ENCODE measurements around the gene PIEZO2.

DNA sequence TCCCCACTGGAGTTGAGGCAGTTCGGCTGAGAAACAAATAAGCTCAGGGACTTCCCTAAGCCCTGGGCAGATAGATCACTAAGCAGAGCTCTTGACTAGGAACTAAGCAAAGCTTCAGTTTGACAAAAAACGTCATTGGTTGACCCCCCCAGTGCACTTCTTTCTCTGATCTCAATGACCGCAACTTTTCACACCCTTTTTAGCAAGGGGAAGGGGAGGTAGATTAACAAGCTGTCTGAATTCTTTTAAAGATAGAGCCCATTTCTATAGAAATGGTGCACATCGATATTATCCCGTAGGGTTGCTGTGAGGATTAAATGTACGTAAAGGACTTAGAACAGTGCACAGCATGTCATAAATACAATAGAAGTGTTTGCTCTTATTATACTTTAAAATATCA lies 42.5 kb downstream of the PIEZO2 start:
- TF ChIP-seq, protein P1, sequence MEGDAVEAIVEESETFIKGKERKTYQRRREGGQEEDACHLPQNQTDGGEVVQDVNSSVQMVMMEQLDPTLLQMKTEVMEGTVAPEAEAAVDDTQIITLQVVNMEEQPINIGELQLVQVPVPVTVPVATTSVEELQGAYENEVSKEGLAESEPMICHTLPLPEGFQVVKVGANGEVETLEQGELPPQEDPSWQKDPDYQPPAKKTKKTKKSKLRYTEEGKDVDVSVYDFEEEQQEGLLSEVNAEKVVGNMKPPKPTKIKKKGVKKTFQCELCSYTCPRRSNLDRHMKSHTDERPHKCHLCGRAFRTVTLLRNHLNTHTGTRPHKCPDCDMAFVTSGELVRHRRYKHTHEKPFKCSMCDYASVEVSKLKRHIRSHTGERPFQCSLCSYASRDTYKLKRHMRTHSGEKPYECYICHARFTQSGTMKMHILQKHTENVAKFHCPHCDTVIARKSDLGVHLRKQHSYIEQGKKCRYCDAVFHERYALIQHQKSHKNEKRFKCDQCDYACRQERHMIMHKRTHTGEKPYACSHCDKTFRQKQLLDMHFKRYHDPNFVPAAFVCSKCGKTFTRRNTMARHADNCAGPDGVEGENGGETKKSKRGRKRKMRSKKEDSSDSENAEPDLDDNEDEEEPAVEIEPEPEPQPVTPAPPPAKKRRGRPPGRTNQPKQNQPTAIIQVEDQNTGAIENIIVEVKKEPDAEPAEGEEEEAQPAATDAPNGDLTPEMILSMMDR (conservative IDR thresholded peaks at IDR 0.05): no peak
- no peak for TF ChIP-seq ZFX (IDR thresholded peaks at IDR 0.05)

Measured in C4-2B (cell line).